Left lung (tissue), 10 donors: ENCODE results near the gene SYCE3. TPM values are rescaled to one million over a fixed set of nuclear protein-coding genes. Genes with fewer than 3 reads are reported as not detected.

Experiments used
- ATAC-seq: fragments of 200-7000 bp; cut with Tn5 transposase; one replicate; pipeline ENCODE4 v1.9.1; 2020; ENCODE audit warnings: moderate library complexity
- DNase-seq, 4 donors: peaks; one replicate each; pipeline ENCODE4 v3.0.0-alpha.2; 2013 to 2020
- H3K27ac ChIP-seq, 2 donors: fragments of 200-600 bp; sonication (generic) in 1 of 2; one replicate each; pipeline versions ENCODE4 v1.5.0 to v1.8.0; 2020 to 2021
- H3K27me3 ChIP-seq, 2 donors: fragments of 200-600 bp; sonication (generic) in 1 of 2; one replicate each; pipeline versions ENCODE4 v1.5.0 to v1.8.0; 2020 to 2021
- H3K36me3 ChIP-seq, 2 donors: fragments of 200-600 bp; sonication (generic) in 1 of 2; one replicate each; pipeline versions ENCODE4 v1.5.0 to v1.8.0; 2020 to 2021
- H3K4me1 ChIP-seq, 2 donors: fragments of 200-600 bp; one replicate each; pipeline ENCODE4 v1.8.0; 2021
- H3K4me3 ChIP-seq, 2 donors: fragments of 200-600 bp; sonication (generic) in 1 of 2; one replicate each; pipeline versions ENCODE4 v1.5.0 to v1.8.0; 2020 to 2021; ENCODE audit warnings: mild to moderate bottlenecking in 1 of 2
- H3K9me3 ChIP-seq, 2 donors: fragments of 200-600 bp; sonication (generic) in 1 of 2; one replicate each; pipeline versions ENCODE4 v1.5.0 to v1.8.0; 2020 to 2021
- CTCF ChIP-seq, 2 donors: fragments of 200-600 bp; sonication (generic) in 1 of 2; IDR thresholded peaks; one replicate each; pipeline versions ENCODE4 v1.5.0 to v1.8.0; 2021; ENCODE audit warnings: antibody characterized with exemption in 2 of 2
- intact Hi-C, 2 donors: fragments of 100-400 bp; cut with DNase I; formaldehyde crosslinking; loops; one replicate each; pipeline versions ENCODE4 v1.11.2 to v1.14.2; 2022
- polyA plus RNA-seq, 6 donors: library from polyadenylated mRNA; unstranded; fragments of 120-200 nt; gene quantifications; one replicate each; pipeline ENCODE4 v1.2.1, GENCODE V29; 2013; ENCODE audit not compliant: insufficient read length in 6 of 6
- total RNA-seq, 2 donors: library from RNA; stranded (reverse); fragmentation: NEBNext Ultra II Directional; extraction: Animal tissue kit (Norgen Biotek cat#: 25700); gene quantifications; one replicate each; pipeline ENCODE4 v1.2.1, GENCODE V29; 2021
- donor health status: DM: no; HTN: yes; CAD: no.
- donor health status: DM: no; HTN: no; CAD: no.

SYCE3 gene
- total and polyA plus RNA-seq, 8 donors = not detected

GRCh38 chr22:50525858-50526107 is 36.9 kb downstream of the SYCE3 start:
- H3K4me1 ChIP-seq = peaks cover 19 to 46% of the 10 kb centered on the region in 2 donors
- H3K4me3 ChIP-seq = peak overlapping the region; percentile 85 to 86
- no peaks in the 10 kb centered on the region for H3K27me3 ChIP-seq
- H3K27ac ChIP-seq = peak overlapping the region; percentile 99
- no peaks in the 10 kb centered on the region for H3K9me3 ChIP-seq
- H3K36me3 ChIP-seq = peaks cover 0 to 56% of the 10 kb centered on the region in 2 donors
- peak; percentile 4 for ATAC-seq
- no peak for TF ChIP-seq CTCF (IDR thresholded peaks at IDR 0.05)
- DNase-seq = no peak
- intact Hi-C loops = no loop called here

GRCh38 chr22:50525104-50525857 is 37.4 kb downstream of the SYCE3 start, which contains the start of gene SCO2:
TSS of gene SCO2 (minus strand) at chr22:50525598. CDS start at chr22:50524411, 1,187 bp downstream.
- intact Hi-C loops = no loop called here
- Histone ChIP-seq H3K27ac (peak within 1 kb of the TSS; percentile 99), H3K36me3 (peaks cover 0 to 61% of the 10 kb centered on the region in 2 donors), H3K27me3 (no peaks in the 10 kb centered on the region), H3K4me3 (peak within 1 kb of the TSS; percentile 85 to 86), H3K4me1 (peaks cover 19 to 46% of the 10 kb centered on the region in 2 donors), H3K9me3 (no peaks in the 10 kb centered on the region)
- TF ChIP-seq CTCF (IDR thresholded peaks at IDR 0.05) = no peak
- peak; percentile 96 to 99 (median 98) for DNase-seq
- peak; percentile 50 for ATAC-seq

- DNase-seq = no peak
Observed at GRCh38 chr22:50524676-50525103, 38.0 kb downstream of the SYCE3 start.

GRCh38 chr22:50523806-50524675 is 38.7 kb downstream of the SYCE3 start:
- peak overlapping the region; percentile 85 to 86 for H3K4me3 ChIP-seq
- intact Hi-C loops = no loop called here
- no peaks in the 10 kb centered on the region for H3K27me3 ChIP-seq
- peaks cover 19 to 43% of the 10 kb centered on the region in 2 donors for H3K4me1 ChIP-seq
- DNase-seq (peak in 1 of 4 donors; percentile 79), ATAC-seq (no peak)
- peaks cover 0 to 70% of the 10 kb centered on the region in 2 donors for H3K36me3 ChIP-seq
- H3K9me3 ChIP-seq = no peaks in the 10 kb centered on the region
- no peak for TF ChIP-seq CTCF (IDR thresholded peaks at IDR 0.05)
- H3K27ac ChIP-seq = peak overlapping the region; percentile 99

More at GRCh38 chr22:50524676-50525103, 38.0 kb downstream of the SYCE3 start:
- peaks cover 0 to 67% of the 10 kb centered on the region in 2 donors for H3K36me3 ChIP-seq
- no peaks in the 10 kb centered on the region for H3K9me3 ChIP-seq
- no peaks in the 10 kb centered on the region for H3K27me3 ChIP-seq
- no peak for TF ChIP-seq CTCF (IDR thresholded peaks at IDR 0.05)
- intact Hi-C loops = no loop called here
- ATAC-seq = peak; percentile 0
- peak overlapping the region; percentile 99 for H3K27ac ChIP-seq
- H3K4me1 ChIP-seq = peaks cover 19 to 46% of the 10 kb centered on the region in 2 donors
- peak overlapping the region; percentile 85 to 86 for H3K4me3 ChIP-seq

GRCh38 chr22:50523458-50523805 is 39.3 kb downstream of the SYCE3 start:
- Histone ChIP-seq H3K9me3 (no peaks in the 10 kb centered on the region), H3K4me1 (peaks cover 19 to 37% of the 10 kb centered on the region in 2 donors), H3K36me3 (peaks cover 0 to 70% of the 10 kb centered on the region in 2 donors), H3K4me3 (no peak overlapping the region), H3K27ac (no peak overlapping the region), H3K27me3 (no peaks in the 10 kb centered on the region)
- no peak for TF ChIP-seq CTCF (IDR thresholded peaks at IDR 0.05)
- intact Hi-C loops = no loop called here
- ATAC-seq (no peak), DNase-seq (peak in 1 of 4 donors; percentile 63)
